ENCODE results near the gene KAZN. TPM values are rescaled to one million over a fixed set of nuclear protein-coding genes. Genes with fewer than 3 reads are reported as not detected.

KAZN gene
- total RNA-seq, 2 donors from 2014 or later: 0.22 to 0.74 TPM

GRCh38 chr1:14699620-14700019 lies 101.1 kb downstream of the KAZN start:
- Mint-ChIP-seq H3K27ac (no peak overlapping the region), H3K27me3 (peaks cover 21% of the 10 kb centered on the region), H3K4me3 (no peak overlapping the region), H3K4me1 (no peaks in the 10 kb centered on the region), H3K9me3 (peaks cover 4% of the 10 kb centered on the region), H3K36me3 (ENCODE audit: low read depth) (no peaks in the 10 kb centered on the region)
- ATAC-seq (replicated peaks): no peak

DNA sequence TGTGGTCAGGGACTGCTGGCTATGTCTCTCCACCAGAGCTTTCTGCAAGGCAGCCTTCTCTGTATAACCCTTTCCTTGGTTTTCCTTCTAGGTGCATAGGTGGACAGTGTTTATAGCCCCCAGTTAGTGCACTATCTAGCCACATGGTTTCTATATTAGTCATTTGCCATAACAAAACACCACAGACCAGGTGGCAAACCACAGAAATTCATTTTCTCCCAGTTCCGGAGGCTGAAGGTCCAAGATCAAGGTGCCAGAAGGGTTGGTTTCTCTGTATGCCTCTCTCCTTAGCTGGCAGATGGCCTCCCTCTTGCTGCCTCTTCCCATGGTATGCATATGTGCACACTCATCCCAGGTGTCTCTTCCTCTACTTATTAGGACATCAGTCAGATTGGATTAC lies 106.4 kb downstream of the KAZN start:
- no peak overlapping the region for H3K4me3 Mint-ChIP-seq
- no peaks in the 10 kb centered on the region for H3K4me1 Mint-ChIP-seq
- peaks cover 5% of the 10 kb centered on the region for H3K27me3 Mint-ChIP-seq

GRCh38 chr1:14705824-14706223 lies 107.3 kb downstream of the KAZN start:
- H3K36me3 Mint-ChIP-seq (ENCODE audit: low read depth): no peaks in the 10 kb centered on the region
- H3K27ac Mint-ChIP-seq: no peak overlapping the region
- ATAC-seq (replicated peaks): no peak
- H3K9me3 Mint-ChIP-seq: peaks cover 13% of the 10 kb centered on the region
- peaks cover 5% of the 10 kb centered on the region for H3K27me3 Mint-ChIP-seq
- no peak overlapping the region for H3K4me3 Mint-ChIP-seq
- H3K4me1 Mint-ChIP-seq: no peaks in the 10 kb centered on the region

More for the DNA sequence above, 106.4 kb downstream of the KAZN start:
- no peak for ATAC-seq (replicated peaks)
- H3K36me3 Mint-ChIP-seq (ENCODE audit: low read depth): no peaks in the 10 kb centered on the region
- H3K27ac Mint-ChIP-seq: no peak overlapping the region
- peaks cover 13% of the 10 kb centered on the region for H3K9me3 Mint-ChIP-seq

DNA sequence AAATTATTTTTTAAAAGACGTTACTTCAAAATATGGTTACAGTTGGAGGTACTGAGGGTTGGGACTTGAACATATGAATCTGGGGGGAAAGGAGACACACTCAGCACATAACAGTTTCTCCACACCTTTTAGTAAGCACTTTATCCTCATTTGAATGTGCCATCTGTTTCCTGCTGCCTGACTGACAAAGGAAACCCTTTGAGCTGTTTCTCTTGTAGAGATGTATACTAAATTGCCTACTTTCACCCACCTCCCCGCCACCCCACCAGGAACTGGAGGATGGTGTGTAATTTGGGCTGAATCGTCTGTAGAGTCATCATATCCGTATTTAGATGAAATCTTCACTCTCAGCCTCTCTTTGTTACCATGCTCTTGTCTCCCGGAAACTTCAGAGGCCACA lies 108.1 kb downstream of the KAZN start:
- Mint-ChIP-seq H3K9me3 (peaks cover 13% of the 10 kb centered on the region), H3K4me3 (no peak overlapping the region), H3K27me3 (peaks cover 5% of the 10 kb centered on the region), H3K27ac (no peak overlapping the region), H3K36me3 (ENCODE audit: low read depth) (no peaks in the 10 kb centered on the region), H3K4me1 (no peaks in the 10 kb centered on the region)
- ATAC-seq (replicated peaks): no peak

DNA sequence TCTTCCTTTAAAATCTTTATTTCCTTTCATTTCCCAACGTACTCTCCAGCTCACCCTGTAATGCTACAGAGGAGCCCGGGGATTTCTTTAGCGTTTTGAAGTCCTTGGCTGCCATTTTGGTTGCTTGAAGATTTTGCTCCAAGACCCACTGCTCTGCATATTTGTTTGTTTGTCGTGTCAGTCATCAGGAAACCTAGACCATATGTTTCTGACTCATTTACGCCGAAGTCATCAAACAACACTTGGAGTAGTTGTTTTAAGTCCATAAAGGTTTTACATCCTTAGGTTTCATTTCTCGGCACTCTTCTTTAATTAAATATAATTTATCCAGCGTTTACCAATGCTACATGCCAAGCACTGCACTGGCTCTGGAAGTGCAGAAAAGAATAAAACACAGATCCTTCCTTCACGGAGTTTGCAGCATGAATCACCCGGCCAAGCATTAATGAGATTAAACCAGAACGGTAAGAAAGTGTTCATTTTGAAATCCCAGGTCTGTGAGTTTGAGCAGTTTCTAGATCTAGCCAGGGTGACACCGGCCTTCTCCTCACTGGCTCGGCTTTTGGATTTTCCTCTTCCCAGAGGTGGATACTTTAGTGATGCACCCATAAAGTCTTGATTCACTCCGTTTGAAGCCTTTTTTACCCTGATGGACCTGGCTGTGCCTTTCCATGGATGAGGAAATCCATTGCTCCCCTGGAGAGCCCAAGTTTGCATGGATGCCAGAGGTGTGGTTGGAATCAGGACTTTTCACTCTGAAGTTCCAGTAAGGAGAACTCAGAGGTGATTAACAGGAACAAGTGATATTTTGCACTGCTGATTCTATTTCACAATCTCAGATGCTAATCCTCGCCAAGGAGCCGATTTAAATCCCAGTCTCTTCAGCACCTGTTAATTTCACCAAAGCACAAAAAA lies 109.3 kb downstream of the KAZN start:
- H3K36me3 Mint-ChIP-seq (ENCODE audit: low read depth): no peaks in the 10 kb centered on the region
- no peak overlapping the region for H3K4me3 Mint-ChIP-seq
- ATAC-seq (replicated peaks): no peak
- peaks cover 10% of the 10 kb centered on the region for H3K27me3 Mint-ChIP-seq
- no peak overlapping the region for H3K27ac Mint-ChIP-seq
- H3K4me1 Mint-ChIP-seq: no peaks in the 10 kb centered on the region
- peaks cover 10% of the 10 kb centered on the region for H3K9me3 Mint-ChIP-seq

DNA sequence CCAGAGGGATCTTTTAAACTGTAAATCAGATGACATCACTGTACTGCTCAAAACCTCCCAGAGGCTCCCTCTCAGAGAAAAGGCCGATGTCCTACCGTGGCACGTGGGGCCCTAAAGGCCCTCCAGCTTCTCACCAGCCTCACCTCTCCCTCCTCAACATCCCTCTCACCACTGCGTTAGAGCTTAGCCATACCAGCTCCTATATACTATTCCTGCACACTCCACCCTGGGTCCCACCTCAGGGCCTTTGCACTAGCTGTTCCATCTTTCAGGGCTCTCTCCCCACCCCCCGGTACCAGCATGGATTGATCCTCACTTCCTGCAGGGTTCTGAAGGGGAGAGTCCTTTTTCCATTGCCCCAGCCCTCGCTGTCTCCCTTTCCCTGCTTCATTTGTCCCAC lies 111.8 kb downstream of the KAZN start:
- peaks cover 9% of the 10 kb centered on the region for H3K9me3 Mint-ChIP-seq
- H3K36me3 Mint-ChIP-seq (ENCODE audit: low read depth): no peaks in the 10 kb centered on the region
- H3K4me1 Mint-ChIP-seq: no peaks in the 10 kb centered on the region
- ATAC-seq (replicated peaks): no peak
- peaks cover 10% of the 10 kb centered on the region for H3K27me3 Mint-ChIP-seq
- H3K4me3 Mint-ChIP-seq: no peak overlapping the region
- H3K27ac Mint-ChIP-seq: no peak overlapping the region

DNA sequence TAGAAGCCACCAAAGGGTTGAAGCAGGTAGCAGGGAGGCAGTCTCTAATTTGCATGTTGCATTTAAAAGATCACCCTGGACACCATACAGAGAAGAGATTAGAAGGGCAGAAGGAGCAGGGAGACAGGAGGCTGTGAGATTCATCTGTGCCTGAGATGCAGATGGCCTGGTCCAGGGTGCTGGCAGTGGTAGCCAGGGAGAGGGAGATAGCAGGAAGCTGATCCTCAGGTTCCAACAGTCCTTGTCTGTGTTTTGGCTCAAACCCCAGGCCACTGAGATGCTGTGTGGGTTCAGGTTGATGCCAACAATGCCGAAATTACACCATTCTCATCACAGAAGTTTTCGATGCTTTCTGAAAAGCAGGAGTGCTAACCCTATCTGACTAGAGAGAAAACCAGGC lies 113.7 kb downstream of the KAZN start:
- Mint-ChIP-seq H3K27ac (no peak overlapping the region), H3K4me3 (no peak overlapping the region), H3K36me3 (ENCODE audit: low read depth) (no peaks in the 10 kb centered on the region), H3K4me1 (no peaks in the 10 kb centered on the region), H3K27me3 (peaks cover 10% of the 10 kb centered on the region), H3K9me3 (peaks cover 9% of the 10 kb centered on the region)
- no peak for ATAC-seq (replicated peaks)

DNA sequence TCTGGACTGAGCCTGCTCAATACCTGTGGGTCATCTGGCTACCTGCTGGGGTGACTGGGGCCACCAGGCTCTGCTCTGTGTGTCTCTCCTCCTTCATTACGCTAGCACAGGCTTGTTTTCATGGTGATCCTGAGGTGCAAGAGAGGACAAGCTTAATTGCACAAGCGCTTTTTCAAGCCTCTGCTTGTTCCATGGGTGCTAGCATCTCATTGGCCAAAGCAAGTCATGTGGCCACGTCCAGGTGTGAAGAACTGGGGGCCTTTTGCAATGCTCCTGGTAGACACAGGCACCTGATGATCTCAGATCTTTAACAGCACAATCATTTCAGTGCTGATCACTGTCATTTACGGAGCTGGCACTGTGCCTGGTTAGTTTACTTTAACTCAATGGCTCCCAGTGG lies 114.6 kb downstream of the KAZN start:
- Mint-ChIP-seq H3K9me3 (peaks cover 5% of the 10 kb centered on the region), H3K36me3 (ENCODE audit: low read depth) (no peaks in the 10 kb centered on the region), H3K4me1 (no peaks in the 10 kb centered on the region), H3K27ac (no peak overlapping the region), H3K27me3 (peaks cover 10% of the 10 kb centered on the region), H3K4me3 (no peak overlapping the region)
- no peak for ATAC-seq (replicated peaks)

DNA sequence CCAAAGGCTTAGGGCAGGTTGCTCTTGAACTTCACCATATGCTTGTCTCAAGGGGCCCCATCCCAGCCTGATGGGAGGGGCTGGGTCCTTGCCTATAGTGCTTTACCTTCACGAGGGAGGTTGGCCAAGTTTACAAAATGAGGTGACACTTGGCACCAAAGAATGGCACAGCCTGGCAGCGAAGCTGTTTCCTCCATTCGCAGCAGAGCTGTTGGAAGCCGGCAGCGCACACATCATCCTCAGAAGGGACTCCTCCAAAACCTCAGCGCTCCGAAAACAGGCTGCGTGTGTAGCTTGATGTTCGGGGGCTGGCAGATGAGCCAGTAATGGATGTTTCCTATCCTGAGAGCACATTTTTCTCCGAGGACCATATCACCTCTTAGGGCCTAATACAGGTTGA lies 116.8 kb downstream of the KAZN start:
- Mint-ChIP-seq H3K4me1 (no peaks in the 10 kb centered on the region), H3K36me3 (ENCODE audit: low read depth) (no peaks in the 10 kb centered on the region), H3K27me3 (peaks cover 10% of the 10 kb centered on the region), H3K27ac (no peak overlapping the region), H3K9me3 (no peaks in the 10 kb centered on the region), H3K4me3 (no peak overlapping the region)
- no peak for ATAC-seq (replicated peaks)

GRCh38 chr1:14715802-14716201 lies 117.3 kb downstream of the KAZN start:
- Mint-ChIP-seq H3K27ac (no peak overlapping the region), H3K36me3 (ENCODE audit: low read depth) (no peaks in the 10 kb centered on the region), H3K4me1 (no peaks in the 10 kb centered on the region), H3K9me3 (no peaks in the 10 kb centered on the region), H3K4me3 (no peak overlapping the region), H3K27me3 (peaks cover 10% of the 10 kb centered on the region)
- no peak for ATAC-seq (replicated peaks)

DNA sequence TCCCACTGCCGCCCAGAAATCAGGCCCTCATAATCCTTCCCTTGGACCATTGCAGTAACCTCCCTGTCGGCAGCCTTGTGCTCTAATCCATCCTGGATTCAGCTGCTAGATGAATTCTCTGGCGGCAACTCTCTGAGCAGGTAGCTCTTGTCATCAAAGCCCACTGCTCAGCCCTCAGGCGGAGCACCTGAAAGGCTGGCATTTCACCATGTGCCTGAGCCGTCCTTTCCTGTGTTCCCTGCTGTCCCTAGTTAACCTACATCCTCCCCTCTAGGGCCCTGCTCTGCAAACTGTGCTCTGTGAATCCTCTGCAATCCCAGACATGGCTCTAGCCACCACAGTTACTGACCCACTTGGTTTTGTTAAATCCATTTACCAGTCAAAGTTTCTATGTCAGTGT lies 118.0 kb downstream of the KAZN start:
- H3K27me3 Mint-ChIP-seq: peaks cover 10% of the 10 kb centered on the region
- ATAC-seq (replicated peaks): no peak
- no peaks in the 10 kb centered on the region for H3K4me1 Mint-ChIP-seq
- no peaks in the 10 kb centered on the region for H3K36me3 Mint-ChIP-seq (ENCODE audit: low read depth)
- H3K4me3 Mint-ChIP-seq: no peak overlapping the region
- no peak overlapping the region for H3K27ac Mint-ChIP-seq
- H3K9me3 Mint-ChIP-seq: no peaks in the 10 kb centered on the region

GRCh38 chr1:14718476-14718875 lies 120.0 kb downstream of the KAZN start:
- Mint-ChIP-seq H3K27ac (no peak overlapping the region), H3K4me1 (no peaks in the 10 kb centered on the region), H3K36me3 (ENCODE audit: low read depth) (no peaks in the 10 kb centered on the region), H3K4me3 (no peak overlapping the region), H3K27me3 (no peaks in the 10 kb centered on the region), H3K9me3 (no peaks in the 10 kb centered on the region)
- no peak for ATAC-seq (replicated peaks)

DNA sequence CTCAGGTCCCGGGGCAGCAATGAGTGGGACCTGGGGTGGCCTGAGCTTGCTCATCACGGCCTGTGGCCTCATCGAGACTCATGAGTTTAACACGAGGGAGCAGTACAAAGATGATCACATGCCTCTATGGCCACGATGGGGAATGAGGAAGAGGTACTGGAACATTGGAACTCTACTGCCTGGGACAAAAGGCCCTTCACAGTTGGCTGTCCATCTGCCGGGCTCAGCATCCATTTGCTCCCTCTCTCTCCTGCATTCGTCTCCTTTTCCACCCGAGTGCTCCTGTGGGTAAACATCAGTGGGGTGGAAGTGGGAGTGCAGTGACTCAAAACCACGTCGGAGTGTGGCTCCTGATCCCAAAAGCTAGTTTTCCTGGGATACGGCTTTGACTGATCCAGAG lies 124.9 kb downstream of the KAZN start:
- ATAC-seq (replicated peaks): no peak
- no peaks in the 10 kb centered on the region for H3K36me3 Mint-ChIP-seq (ENCODE audit: low read depth)
- no peak overlapping the region for H3K27ac Mint-ChIP-seq
- peaks cover 10% of the 10 kb centered on the region for H3K27me3 Mint-ChIP-seq
- no peak overlapping the region for H3K4me3 Mint-ChIP-seq
- no peaks in the 10 kb centered on the region for H3K4me1 Mint-ChIP-seq
- no peaks in the 10 kb centered on the region for H3K9me3 Mint-ChIP-seq

GRCh38 chr1:14724246-14724645 lies 125.8 kb downstream of the KAZN start:
- H3K4me3 Mint-ChIP-seq: no peak overlapping the region
- ATAC-seq (replicated peaks): no peak
- H3K4me1 Mint-ChIP-seq: no peaks in the 10 kb centered on the region
- no peaks in the 10 kb centered on the region for H3K36me3 Mint-ChIP-seq (ENCODE audit: low read depth)
- H3K27ac Mint-ChIP-seq: no peak overlapping the region
- H3K9me3 Mint-ChIP-seq: no peaks in the 10 kb centered on the region
- peaks cover 10% of the 10 kb centered on the region for H3K27me3 Mint-ChIP-seq

- no peak for ATAC-seq (replicated peaks)
- H3K4me3 Mint-ChIP-seq: no peak overlapping the region
- H3K36me3 Mint-ChIP-seq (ENCODE audit: low read depth): no peaks in the 10 kb centered on the region
- no peaks in the 10 kb centered on the region for H3K4me1 Mint-ChIP-seq
- no peaks in the 10 kb centered on the region for H3K9me3 Mint-ChIP-seq
- H3K27me3 Mint-ChIP-seq: peaks cover 10% of the 10 kb centered on the region
- H3K27ac Mint-ChIP-seq: no peak overlapping the region
These were observed 126.2 kb downstream of the KAZN start for GRCh38 chr1:14724678-14725077.
